Inflammatory macrophage treated with lipopolysaccharide for 4 hours (primary cell): ENCODE measurements around the gene RANBP10.

ENCODE experiments used
- DNase-seq: peaks from one replicate; pipeline ENCODE4 v3.0.0-alpha.2; 2020

Gene RANBP10

DNA sequence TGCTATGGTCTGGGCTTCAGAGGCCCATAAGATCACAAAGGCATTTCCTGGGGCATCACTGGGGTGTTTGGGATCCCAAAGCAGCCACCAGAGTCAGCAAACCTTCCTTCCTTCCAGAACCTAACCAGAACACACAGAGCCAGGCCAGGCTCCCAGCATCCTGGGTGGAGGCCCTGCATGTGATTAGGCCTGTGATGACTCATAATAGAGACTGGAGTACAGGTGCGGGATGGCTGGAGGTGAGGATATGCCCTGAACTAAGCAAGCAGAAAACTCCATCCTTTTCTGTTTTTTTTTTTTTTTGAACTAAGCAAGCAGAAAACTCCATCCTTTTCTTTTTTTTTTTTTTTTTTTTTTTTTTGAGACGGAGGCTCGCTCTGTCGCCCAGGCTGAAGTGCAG lies 69.5 kb downstream of the RANBP10 start:
- DNase-seq: no peak

DNA sequence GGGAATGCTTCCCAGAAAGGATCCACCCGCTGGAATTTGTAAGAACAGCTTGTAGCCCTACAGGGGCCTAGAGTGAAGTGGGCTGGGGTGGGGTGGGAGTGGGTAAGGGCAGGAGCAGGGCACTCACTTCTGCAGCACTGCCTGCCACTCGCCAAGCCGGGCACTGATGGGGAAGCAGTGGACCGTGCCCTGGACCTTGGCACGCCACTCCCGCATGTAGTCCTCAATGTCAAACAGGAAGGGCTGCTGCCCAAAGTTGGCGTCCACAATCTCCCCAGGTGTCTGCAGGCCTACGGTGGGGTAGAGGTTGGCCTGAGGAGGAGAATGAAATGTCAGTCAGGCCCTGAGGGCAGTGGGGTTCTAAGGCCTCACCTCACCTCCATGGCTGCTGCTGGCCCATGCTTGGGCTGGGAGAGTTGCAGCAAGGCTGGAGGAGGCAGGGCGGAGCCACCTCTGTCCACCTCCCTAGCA lies 71.6 kb downstream of the RANBP10 start:
- DNase-seq: no peak

DNA sequence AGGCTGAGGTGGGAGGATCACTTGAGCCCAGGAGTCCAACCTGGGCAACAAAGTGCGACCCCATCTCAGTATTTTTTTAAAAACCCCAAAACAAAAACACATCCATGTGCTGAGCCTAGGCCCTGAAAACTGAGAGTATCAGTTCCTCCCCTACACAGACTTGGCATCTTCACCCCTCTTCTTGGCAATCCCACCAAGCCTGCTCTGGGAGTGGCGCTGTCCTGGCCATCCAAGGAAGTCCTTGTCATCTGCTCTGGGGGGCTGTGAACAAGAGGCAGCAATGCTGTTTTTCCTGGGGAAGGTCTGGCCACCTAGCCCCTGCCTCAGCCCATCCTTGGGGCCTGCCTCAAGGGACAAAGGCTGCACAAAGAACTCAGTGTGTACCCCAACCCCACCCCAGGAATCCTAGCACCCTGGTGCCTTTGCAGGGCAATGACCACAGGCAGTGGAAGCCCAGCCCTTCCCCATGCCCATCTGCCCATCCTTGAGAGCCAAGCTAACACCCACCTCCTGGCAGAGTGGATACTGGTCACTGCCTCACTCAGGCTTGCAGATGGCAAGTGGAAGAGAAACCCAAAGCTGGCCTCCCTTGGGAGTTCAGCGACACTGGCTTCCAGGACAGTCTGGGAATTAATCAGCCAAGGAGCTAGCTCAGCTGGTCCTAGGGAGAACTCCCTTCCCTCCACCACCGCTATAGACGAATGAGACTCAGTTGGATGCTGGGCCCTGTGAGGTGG lies 72.5 kb downstream of the RANBP10 start:
- DNase-seq: no peak

DNA sequence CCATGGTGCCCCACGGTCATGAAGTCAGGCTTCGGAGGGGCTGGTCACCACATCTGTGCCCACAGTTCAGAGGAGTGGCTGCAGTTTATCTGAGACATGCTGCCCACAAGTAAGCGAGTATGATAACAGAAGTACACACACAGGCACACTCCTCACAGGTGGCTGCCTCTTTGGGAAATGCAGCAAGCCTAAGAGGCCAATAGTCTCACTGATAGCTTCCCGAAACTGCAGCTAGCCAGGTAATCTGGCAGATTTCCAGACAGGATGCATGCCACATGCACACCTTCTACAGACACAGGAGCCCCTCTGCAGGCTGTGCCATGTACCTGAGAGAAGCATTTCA lies 74.6 kb downstream of the RANBP10 start:
- DNase-seq: no peak

DNA sequence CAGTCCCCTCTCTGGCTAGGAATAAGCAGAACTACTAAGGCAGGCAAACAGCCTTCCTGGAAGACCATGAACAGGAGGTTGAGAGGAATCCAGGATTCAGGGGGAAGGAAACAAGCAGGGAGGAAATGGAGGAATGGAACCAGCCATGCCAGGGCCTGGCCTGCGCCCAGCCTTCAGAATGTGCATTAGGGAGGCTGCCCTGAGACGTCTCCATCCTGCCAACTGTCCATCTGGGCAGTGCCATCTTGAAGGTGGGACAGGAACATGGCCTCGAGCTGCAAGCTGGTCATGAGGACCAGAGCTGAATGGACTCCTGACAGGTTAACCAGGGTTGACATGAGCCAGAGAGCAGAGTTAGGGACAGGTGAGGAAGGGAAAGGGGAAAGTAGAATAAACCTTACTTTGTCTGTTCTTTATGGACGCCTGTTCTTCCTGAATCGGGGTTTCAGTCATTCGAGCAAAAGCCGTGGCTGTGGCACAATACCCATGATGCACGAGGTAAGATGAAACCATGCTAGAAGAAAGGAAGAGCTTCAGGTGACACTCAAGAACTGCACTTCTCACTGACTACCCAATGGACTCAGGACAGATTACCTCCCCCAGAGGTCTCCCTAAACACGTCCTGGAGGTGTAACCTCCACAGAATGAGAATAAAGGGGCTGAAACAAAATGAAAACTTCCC lies 75.1 kb downstream of the RANBP10 start:
- DNase-seq: no peak

DNA sequence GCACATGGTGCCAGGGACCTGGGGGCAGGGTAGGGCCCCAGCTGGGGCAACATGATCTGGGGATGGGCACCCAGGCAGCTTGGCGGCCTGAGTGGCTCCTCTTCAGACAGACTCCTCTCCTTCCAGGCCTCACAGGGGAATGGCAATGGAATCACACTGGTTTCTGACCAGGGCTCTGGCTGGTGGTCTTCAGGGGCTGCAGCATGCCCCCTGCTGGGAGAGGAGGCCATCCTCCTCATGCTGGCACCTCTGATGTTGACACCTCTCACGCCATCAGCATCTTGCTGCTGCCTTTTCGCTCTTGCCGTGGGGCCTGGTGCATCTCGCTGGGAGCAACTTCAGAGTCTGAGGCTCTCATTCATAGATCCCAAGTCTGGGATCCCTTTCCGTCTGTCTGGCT lies 76.0 kb downstream of the RANBP10 start:
- DNase-seq: no peak

DNA sequence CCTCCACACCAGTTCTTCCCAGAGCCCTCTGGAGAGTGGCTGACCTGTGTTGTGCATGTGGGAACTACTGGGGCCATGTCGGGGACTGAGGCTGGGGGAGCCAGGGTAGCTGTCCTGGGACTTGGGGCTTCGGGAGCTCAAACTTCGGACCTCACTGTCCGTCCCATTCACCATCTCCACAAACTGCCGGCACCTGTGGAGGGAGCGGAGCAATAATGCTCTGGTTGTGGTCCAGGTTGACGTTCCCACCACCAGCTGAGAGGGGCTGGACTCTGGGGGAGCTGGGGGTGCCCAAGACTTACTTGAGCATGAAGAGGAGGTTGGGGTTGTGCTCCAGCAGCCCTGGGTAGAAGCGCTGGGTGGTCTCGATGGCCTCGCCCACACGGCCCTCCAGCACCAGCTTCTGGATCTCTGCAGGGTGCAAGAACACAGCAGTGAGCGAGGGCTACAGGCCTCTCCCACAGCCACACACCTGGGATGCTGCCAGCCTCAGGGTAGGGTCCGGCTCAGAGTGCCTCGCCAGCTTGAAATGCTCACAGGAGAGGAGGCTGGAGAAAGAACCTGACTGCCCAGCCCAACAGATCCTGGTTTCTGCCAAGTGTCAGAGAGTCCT lies 76.6 kb downstream of the RANBP10 start:
- DNase-seq: no peak

DNA sequence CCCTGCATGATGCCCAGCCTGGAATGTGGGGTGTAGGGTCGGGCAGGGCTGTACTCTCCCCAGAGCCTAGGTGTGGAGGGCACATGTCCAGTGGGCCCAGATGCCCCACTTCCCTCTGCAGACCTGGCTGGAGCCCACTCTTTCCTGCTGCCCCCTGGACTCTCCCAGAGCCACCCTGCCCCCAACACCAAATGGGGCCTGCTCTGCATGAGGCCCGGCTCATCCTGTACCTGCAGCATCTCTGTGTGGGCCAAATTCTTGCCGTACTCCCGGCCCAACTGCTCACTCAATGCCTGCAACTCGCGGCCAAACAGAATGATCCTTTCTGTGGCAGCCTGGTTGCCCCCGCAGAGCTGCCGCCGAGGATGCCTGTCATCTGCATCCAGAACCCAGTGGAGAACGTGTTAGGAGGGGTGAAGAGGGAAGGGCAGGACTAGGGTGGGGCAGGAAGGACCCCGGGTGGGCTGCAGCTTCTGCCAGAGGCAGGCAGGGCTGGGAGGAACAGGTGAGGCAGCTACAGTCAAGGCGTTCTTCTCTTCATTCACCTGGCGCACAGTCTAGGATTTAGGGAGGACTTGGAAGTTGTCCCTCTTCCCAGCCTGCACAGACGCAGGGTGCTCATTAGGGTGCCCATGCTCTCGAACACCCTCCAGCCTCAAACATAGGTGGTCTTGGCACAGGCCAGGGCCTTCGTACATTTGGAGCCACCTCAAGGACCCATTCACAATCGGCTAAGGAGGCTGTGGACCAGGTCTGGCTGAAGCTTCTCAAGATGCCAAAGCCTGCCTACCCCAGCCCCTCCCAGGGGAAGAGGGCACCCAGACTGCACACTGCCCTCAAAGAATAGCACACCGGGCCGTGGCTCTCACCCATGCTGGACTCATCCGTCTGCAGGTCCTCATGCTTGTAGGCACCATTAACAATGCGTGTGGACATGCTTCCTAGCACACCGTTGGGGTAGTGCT lies 78.6 kb downstream of the RANBP10 start:
- no peak for DNase-seq

DNA sequence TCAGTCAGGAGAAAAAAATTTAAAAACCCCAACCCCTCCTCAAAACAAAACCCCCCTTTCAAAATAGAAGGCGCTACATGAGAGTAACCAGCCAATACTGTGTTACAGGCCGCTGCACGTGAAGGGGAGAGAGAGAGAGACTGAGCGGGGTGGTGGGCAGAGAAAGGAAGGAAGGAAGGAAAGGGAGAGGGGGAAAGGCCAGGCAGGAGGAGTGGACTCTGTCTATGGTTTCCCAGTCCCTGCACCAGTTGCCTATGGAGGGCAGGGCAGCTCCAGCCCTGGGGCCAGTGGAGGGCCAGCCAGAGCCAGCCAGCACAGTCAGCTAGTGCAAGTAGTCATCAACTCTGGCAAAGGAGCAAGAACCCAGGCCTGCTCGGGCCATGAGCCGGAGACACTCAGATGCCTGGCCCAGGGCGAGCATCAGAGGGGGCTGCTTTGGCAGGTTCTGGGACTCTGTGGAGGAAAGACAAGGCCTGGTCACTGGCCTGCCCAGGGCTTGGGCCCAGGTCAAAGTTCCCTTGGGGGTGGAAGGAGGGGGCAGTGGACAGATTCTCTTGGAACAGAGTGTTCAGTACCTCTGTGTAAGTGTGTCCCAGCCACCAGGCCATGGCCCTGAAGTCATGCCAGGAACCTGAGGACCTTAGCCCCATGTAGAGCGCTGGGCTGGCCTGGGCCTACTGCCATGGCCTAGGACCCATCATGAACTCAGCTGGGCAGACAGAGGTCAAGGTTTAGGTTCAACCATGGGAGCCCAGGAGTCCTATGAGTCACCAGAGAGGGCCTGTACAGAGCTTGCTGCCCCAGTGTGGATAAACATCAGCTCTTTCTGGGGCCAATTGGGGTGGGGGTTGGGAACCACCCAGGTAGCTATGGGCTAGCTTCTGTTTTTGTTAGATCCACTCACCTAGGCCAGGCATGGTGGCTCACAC lies 80.0 kb downstream of the RANBP10 start:
- DNase-seq: no peak

DNA sequence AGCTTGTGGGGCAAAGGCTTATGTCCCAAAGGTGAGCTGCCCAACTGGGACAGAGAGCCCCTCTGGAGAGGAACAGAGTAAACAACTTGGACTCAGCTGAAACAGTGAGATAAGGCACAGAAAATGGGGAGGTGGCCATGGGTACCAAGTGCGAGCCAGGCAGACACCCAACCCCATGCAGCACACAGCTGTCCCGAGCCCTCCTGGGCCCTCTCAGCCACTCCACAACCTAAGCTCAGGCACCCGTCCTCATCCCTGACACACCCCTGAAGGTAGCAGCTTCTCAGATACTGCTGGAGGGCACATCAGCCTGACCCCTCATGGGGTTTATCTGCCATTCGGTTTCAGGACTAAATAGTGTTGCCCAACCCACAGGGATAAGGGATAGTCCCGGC lies 82.5 kb downstream of the RANBP10 start:
- DNase-seq: no peak

DNA sequence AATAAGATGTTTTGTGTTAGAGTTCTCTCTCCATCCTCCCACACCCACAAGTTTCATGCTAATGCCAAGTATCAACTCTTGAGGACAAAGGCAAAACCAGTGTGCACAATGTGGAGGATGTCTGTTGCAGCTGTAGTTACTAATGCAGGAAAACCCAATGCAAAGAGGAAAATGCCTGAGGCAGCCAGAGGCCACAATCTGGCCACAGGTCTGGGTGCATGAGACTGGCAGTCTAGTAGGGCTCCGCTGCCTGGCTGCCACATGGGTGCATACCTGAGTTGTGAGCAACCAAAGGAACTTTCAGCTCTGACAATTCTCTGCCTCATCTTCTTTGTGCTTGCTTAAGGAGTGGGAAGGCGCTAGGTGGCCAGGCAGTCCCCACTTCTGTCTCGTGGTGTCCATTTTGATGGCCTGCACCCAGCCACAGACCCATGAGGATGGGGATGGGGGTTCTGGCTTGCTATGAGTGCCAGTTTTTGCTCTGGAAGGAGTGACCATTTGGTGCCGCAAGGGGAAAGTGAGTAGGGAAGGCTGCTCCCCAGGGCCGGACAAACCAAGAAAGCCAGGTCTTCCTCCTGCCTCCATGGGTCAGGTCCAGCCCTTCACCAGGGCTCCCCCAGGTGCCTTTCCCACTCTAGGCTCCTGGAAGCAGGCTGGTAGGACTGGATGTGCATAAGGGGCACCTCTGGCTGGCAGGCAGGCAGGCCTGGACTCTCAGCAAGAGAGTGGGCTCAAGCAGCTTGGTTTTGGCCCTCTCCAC lies 83.0 kb downstream of the RANBP10 start:
- DNase-seq: no peak

DNA sequence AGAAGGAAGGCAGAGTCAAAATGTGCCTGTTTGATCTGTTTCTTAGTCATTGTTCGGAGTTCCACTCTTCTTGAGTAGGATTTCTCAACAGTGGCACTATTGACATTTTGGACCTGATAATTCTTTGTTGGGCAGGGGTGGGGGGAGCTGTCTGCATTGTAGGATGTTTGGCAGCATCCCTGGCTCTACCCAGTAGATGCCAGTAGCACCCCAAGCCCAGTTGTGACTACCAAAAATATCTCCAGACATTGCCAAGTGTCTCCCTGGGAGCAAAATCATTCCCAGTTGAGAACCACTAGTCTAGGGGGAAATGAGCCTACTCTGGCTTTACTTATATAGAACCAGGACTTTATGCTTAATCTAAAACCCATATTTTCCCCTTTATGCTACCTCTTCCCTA lies 86.1 kb downstream of the RANBP10 start:
- DNase-seq: no peak

DNA sequence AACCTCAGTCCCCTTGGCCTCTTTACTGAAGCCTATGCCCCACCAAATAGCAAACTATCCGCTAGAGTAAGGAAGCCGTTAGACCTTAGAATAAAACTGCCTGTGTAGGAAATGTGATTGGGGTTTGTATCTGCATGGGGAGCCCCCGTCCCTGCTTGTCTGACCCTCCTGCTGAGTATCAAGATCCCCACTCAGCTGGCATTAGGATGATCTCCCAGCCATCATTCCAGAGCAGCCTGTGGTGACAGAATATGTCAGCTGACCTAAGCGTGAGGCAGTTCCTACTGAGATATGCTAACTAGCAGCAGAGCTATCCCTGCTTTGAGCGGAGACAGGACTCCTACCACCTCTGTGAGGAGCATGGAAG lies 86.6 kb downstream of the RANBP10 start:
- peak; percentile 66 for DNase-seq

DNA sequence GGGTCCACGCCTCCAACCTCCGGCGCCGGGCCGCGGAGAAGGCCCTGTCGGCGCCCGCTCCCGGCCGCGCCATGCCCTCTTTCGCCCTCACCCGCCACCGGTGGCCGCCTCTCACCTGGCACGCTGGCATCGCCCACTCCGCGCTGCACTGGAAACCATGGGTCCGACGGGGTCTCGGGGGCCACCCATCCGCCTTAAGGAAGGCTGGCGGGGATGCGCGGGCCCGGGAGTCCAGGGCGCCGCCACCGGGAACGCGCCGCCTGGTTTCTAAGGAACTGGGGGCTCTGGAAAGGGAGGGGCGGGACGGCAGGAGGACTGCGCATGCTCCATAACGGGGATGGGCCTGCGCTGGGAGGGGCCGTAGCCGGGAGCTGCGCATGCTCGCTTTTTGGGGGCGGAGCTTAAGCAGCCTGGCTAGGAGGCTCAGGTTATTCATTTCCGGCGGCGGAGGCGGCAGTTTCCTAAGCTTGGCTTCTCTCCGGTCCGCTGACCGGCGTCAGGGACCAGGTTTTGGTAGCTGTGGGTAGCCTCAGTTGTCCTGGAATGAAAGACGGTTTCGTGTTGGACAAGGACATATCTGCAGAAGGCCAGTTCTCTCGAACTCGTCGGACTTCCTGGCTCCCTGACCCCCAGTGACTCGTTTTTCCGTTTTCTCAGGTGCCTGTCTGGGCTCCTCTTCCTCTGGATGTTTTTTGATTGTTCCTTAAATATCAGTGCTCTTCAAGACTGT lies 87.1 kb downstream of the RANBP10 start, which contains the start of gene GFOD2:
Gene GFOD2 (minus strand): TSS at position 269 of the 730 bp plus-strand sequence. CDS start 33,601 bp downstream, outside the sequence.
- DNase-seq: peak; percentile 96

DNA sequence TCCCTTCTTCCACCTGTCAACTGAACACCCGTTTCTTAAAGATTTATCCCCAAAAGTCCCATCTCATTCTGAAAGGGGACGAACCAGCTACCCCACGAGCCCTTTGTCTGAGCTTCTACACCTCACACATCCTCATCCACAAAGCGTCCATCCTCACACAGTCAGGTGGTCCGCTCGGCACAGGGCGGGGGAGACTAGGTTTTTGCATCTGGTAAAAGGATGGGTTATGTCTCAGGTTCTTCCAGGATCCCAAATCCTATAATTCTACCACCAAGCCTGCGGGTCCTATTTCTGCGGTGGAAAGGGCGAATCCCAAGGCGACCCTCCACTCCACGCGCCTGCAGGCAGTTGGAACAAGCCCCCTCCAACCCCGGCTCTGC lies 87.7 kb downstream of the RANBP10 start:
- DNase-seq: no peak

DNA sequence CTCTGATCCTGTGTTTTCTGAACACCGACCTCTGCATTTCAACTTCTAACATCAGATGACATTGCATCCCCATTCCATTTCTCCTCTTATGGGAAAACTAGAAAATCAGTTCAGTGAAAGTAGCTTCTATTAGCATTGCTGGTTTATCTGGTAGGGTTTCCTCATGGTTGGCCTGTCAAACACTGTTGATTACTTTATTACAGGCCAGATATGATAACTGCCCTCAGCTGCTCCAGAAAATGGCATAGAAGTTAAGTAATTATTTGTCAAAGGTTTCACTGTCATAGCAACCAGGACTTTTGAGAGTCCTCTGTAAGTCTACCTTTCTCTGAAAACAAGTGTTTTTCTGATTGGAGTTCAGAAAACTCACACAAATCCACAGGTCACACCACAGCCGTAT lies 90.3 kb downstream of the RANBP10 start:
- DNase-seq: no peak

DNA sequence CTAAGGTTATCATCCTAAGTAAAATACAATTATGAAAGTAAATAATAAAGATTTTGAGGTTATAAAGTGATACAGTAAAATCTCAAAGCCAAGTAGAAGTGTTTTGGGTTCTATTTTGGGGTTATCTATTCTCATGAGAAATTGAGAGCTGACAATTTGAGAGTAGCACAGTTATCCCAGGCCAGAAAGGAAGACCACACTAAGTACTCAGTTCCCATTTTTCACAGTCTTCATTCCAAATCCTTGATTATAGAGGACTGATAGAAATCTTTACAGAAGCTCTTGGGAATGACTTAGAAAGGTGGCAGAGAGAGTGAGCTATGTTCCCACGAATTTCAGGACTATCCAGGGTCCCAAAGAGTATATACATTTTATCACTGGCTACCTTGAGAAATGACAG lies 91.8 kb downstream of the RANBP10 start:
- no peak for DNase-seq

DNA sequence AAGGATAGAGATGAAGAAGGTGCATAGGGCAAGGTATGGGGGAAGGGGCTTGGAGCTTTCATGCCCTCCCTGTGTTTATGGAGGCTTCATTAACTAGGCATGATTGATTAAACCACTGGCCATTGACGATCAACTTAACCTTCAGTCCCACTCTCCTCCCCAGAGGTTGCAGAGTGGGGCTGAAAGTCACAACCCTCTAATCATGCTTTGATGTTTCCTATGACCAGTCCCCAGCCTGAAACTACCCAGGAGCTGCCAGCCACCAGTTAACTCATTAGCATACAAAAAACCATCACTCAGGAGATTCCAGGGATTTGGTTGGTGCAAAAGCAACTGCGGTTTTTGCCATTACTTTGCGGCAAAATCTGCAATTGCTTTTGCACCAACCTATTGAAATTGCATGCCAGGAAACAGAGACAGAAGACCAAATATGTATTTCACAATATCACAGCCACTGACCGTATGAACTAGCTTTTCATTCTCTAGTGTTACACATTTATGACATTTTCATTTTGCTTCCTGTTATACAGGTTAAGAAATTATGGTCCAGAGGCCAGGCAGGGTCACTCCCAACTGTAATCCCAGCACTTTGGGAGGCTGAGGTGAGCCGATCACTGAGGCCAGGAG lies 92.6 kb downstream of the RANBP10 start:
- peak; percentile 4 for DNase-seq

DNA sequence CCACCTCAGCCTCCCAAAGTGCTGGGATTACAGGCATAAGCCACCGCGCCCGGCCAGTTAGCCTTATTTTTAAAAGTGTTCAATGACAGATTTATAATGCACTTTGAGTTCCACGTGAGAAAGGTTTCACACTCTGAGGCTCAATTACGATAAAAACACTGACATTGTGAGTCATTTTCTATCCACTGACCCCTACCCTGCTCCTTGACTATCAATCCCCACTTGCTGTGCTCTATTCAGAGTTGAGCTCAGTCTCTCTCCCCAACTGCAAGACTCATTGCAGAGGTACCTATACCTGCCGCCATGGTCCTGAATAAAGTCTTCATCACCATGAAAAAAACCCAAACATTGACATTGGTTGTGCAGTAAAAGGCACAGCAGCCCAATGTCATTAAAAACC lies 95.8 kb downstream of the RANBP10 start:
- no peak for DNase-seq

DNA sequence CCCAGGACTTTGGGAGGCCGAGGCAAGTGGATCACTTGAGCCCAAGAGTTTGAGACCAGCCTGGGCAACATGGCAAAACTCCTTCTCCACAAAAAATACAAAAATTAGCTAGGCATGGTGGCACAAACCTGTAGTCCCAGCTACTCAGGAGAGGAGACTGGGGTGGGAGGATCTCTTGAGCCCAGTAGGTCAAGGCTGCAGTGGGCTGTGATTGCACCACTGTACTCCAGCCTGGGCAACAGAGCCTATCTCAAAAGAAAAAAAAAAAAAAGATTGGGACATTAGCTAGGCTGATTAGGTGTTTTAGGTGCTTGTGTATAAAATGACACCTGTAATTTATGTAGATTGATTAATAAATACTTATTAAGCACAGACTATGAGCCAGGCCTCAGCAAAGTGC lies 97.3 kb downstream of the RANBP10 start:
- DNase-seq: no peak
